ENCODE measurements around the gene SOBP. TPM values are rescaled to one million over a fixed set of nuclear protein-coding genes. Genes with fewer than 3 reads are reported as not detected.

Gene SOBP
- total RNA-seq, 1 donor from 2014 or later, result 11.0 TPM

DNA sequence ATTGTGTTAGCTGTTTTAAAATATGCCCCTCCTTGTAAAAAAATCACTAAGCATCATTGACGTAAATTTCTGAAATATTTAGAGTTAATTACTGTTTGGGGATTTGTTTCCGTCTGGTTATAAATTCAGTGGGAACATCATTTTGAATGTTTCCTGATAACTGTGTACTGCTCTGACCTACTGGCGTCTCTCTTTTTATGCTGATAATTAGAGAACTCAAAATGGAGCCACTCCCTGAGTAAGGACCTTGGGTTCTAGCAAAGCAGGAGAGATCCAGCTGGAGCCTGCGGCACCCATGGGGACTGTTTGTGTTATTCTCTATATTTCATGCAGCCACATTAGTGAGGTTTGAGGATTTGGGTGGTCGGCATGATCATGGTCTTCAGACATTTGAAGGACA, 124.9 kb downstream of the SOBP start:
- no peak for DNase-seq (ENCODE audit: low spot score)

DNA sequence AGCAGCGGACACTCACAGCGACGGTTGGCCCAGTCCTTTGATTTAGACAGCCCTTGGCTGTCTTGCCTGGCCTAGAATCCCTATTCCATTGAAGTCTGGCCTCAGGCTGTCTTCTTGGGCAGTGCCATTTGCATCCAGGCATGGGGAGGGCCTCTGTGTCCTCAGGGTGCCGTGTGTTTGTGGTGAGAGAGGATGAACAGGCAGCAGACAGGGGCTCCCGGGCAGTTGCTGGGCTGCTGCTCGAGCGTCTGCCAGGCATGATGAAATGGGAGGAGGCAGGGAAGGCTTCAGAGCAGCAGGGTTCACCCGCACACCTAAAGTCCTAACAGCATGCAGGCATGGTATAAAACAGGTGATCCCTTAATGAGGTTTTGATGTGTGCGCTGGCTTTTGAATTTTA, 126.9 kb downstream of the SOBP start:
- DNase-seq (ENCODE audit: low spot score), result no peak

DNA sequence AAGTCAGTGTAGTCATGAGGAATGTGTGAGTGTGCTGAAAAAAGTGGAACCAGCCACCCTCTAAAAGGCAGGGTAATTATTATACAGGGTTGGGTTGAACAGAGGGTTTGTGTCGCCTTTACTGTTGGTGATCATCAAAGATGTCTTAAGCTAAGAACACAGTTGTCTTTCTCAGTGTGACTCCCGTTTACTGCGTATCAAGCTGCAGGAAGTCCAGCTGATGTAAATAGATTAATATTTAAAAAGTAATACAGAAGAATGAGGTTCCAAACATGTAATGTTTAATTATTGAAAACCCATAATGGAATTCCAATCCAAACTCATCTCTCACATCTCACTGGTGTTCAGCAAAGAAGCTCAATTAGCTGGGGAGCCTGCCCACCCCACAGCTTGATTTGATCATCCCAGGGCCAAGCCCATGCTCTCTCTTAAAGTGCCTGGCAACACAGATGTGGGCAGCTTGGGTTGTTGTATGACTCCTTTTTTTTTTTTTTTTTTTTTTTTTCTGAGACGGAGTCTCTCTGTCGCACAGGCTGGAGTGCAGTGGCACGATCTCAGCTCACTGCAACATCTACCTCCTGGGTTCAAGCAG, 127.5 kb downstream of the SOBP start:
- DNase-seq (ENCODE audit: low spot score), result no peak

DNA sequence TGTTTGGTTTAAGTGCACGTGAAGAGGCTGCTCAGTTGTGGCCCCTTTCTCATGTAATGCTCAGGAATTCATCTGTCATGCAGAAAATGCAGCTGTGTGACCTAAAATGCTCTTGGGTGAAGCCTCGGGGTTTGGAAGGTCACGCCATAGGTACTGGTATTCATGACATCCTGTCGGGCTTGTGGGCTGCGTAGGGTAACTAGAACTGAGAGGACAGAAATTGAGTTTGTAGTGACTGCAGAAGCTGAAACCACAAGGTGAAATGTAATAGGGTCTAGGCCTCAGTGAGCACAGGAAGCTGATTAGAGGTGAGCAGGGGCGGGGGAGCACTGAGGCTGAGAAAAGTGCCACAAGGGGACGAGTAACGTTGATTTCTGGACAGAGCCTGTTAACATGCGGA, 128.8 kb downstream of the SOBP start:
- no peak for DNase-seq (ENCODE audit: low spot score)

DNA sequence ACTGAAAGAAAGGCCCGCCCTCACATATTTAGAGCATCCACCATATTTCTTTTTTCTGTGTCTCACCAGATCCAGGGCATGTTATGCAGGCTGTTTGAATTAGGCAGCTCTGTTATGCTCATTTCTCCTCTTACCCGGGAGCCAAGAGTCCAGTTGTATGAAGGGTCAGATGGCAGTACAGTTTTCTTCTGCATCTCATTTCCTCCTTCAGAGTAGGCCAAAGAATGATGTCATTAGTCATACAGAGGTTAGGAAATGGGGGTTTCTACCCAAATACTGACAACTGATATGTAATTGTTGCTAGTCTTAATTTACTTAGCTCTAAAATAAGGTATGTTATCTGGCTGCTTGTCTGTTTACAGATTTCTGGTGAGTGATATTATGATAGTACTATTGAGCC, 130.8 kb downstream of the SOBP start:
- DNase-seq (ENCODE audit: low spot score), result no peak

DNA sequence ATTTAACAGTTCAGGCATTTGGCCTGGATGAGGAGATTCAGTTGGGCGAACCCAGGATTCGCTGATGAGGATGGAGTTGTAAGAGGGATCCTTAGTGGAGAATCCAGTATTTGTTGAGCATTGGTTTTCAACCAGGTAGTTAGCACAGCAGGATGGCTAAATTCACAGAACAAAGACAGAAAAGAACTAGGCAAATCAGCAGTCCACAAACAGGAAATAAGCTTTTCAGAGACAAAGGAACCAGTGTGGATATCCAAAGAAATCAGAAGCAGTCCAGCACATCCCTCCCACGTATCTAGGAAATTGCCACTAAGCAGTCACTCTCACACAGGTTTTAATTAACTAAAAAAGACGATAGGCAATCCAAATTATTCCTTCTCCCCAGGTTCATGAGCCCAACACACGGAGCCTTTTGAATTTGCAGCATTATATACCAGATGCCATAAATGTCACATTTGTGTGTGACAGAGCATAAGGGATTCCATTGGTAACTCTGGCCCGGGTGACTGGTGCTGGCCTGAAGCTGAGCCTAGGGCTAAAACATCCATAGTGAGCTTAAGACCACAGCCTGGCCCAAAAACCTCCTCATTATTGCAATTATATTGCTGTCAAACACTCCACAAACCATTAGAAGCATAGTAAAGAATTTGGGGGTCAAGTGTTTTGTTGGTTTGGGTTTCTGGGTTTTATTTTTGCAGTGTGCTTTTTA, 131.5 kb downstream of the SOBP start:
- no peak for DNase-seq (ENCODE audit: low spot score)

DNA sequence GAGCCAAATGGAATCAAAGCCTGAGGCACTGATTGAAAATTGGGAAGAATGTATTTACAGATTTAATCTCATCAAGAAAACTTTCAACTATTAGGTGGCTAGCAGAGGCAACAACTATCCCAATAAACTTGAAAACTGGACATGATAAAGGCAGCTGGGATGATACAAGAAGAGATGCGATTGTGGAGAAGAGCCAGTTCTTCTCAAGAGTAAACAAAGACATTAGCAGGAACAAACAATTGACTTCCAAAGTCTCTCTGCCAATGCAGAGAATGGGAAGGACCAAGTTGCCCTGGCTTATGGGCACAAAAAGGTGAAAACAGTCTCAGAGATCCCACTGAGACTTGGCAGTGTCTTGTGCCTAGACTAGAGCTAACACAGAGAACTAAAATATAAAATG, 132.4 kb downstream of the SOBP start:
- no peak for DNase-seq (ENCODE audit: low spot score)

DNA sequence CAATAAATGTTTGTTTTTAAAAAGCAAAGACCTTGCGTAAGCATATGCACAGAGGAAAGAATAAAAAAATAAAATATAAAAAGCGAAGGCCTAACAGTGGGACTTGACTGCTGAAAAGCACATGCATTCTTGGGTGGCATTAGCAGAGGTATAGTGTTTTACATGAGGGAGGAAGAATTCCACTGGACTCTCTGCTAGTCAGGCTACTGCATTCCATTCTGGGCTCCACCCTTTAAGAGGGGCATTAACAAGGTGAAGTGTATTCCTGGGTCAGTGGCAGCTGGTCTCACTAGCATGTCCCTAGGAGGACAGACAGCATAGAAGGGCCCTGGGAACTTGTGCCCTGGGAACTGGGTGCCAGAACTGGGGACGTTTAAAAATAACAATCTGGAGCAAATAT, 134.1 kb downstream of the SOBP start:
- DNase-seq (ENCODE audit: low spot score), result no peak

DNA sequence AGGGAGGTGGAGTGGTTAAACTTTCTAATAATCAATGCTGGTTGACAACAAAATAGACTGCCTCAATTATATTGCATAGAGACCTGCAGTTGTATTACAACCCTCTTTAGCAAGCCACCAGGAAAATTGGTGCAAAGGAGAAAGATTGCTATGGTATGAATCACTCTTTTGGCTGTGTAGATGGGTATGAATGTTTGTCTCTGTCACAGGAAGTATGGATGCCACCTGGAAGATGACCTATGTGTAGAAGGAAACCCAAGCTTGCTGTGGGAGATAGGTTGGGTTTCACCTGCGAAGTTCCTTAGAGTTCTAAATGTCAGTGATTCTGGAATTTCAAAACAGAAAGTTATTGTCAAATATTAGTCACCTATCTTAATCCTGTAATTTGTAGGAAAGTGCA, 134.6 kb downstream of the SOBP start:
- no peak for DNase-seq (ENCODE audit: low spot score)

DNA sequence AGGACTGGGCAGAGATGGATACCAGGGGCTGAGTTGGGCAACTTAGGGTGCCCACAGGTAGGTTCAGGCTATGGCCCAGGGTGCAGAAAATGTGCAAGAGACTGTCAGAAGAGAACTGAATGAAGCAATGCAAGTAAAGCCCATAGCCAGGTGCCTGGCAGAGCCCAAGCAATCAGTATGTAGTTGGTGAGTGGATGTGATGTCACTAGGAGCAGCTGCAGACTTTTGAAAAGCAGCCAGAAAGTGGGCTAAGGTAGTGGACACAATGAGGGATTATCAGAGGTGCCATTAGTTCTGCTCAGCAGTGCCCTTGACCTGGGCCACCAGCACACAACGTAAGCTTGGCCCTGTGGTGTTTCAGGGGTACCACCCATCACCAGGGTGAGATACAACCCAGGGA, 135.3 kb downstream of the SOBP start:
- no peak for DNase-seq (ENCODE audit: low spot score)

DNA sequence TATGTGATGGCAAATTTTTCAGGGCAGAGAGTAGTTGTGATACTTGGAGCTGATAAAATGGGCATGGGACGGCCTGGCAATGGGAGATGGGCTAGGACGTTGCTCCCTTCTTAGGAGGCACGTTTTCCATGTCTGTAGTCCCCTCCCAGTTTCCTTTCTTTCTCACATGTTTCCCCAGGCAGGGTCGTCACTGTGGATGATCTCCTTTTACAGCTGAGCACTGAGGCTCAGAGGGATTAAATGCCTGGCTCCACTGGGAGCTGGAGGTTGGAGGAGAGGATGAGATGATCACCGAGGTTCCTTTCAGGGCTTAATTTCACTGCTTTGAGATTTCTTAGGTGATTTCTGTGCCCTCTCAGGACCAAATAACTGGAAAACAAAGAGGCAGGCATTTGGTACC, 136.7 kb downstream of the SOBP start:
- DNase-seq (ENCODE audit: low spot score), result no peak

DNA sequence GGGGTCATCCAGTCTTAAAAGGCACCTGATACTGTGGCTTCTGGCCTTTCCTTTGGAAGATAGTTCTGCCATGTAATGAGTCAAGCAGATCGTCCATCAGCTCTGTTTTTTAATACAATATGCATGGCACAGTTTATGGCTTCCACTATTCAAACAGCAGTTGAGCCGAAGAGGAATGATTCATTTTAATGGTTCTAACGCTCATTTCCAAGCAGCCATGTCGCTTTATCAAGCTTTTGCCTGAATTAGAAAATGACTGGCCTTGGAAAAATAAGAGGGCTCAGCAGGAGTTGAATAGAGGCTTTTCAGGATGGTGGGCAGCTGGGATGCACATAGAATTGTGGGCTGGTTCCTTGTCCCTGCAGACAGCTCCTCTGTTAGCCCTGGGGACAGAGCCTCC, 138.1 kb downstream of the SOBP start:
- no peak for DNase-seq (ENCODE audit: low spot score)

DNA sequence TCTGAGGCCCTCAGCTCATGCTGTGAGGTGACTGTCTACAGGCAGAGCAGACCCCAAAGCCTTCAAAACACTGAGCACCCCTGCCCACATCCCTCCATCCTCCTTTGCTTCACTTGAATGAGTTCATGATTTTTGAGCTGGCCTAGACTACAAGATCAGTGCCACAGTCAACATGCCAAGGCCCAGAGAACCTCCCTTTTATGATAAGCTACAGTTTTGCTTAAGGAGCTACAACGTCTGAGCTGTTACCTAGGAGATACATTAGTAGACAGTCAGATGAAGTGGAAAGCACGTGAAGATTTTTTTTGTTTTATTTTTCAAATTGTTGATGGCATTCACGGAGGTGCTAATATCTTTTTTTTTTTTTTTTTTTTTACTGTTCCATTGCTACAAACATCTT, 139.0 kb downstream of the SOBP start:
- no peak for DNase-seq (ENCODE audit: low spot score)

DNA sequence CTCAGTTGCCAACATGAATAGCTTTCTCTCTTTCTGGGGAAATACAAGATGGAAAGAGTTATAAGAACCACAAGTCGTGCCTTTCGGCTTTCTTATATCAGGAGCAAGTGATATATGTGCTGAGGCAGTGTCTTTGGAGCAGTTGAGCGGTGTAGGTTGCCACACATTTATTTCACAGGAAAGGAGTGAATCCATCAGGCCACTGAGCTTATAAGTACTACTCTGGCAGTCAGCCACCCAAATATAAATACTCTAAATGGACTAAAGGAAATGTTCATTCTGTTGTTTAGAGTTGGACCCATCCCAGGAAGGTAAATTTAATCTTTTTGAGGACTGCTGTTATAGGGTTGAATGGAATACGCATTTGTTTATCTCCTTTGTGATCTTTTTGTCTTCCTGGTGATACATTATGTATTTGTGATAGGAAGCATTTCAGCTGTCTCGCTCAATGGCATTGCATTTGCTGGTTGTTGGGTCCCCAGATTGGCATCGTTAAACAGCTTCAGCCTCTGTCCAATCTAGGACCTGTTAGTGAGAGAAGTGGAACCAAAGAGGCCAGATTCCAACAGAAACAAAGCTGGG, 139.7 kb downstream of the SOBP start:
- no peak for DNase-seq (ENCODE audit: low spot score)

DNA sequence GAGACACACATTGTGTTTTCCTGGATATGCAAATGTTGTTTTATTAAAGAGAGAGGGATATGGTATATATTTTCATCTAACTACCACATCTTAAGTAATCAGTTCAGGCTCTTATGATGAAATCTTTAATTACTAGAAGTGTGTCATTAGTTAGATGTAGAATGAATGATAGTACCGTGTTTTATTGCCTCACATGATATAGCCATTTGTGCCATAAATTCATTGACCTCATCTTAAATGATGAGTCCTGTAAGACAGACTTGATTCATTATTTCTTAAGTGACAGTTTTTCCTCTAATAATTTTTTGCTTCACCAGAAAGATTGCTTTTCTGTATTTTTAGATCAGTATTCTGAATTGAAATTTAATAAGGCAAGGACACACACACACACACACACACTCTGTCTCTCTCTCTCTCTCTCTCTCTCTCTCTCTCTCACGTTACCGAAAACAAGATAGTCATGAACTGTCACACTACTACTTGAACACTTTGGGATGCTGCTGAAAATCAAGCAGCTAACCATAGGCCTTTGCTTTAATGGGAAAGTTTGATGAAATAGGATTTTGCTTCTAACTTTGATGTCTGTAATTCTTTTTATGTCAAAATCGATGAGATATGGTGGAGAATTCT, 140.5 kb downstream of the SOBP start:
- DNase-seq (ENCODE audit: low spot score), result no peak

DNA sequence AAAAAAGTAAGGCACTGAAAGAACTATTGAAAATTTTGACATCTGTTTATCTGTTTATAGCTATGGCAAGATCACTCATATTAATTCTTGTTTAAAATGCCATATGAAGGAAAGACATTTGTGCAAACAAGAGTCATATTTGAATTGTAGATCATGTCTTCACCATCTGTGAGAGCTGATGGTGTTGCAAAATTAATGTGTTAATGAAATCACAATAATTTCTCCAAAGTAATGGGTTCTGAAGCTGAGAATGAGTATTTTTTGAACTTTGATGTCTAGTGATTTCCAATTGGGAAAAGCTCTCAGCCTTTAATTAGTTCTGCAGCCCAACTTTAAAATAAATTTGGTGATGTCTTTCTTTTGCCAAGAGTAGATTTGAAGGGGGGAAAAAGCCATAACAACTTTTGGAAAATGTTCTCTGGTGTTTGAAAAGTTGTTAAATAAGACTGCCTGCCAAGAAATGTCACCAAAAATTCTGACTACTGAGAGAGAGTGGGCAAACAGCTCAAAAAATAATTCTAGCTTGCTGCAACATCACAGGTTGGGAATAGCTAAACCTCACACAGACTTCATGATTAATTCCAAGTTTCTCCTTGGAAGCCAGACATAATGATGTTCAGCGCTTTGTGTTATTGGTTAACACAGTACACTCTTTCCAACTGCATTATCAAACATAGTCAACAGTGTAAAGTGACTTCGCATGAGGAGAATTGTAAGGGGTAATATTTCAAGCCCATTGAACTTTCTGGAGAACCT, 142.6 kb downstream of the SOBP start:
- no peak for DNase-seq (ENCODE audit: low spot score)

DNA sequence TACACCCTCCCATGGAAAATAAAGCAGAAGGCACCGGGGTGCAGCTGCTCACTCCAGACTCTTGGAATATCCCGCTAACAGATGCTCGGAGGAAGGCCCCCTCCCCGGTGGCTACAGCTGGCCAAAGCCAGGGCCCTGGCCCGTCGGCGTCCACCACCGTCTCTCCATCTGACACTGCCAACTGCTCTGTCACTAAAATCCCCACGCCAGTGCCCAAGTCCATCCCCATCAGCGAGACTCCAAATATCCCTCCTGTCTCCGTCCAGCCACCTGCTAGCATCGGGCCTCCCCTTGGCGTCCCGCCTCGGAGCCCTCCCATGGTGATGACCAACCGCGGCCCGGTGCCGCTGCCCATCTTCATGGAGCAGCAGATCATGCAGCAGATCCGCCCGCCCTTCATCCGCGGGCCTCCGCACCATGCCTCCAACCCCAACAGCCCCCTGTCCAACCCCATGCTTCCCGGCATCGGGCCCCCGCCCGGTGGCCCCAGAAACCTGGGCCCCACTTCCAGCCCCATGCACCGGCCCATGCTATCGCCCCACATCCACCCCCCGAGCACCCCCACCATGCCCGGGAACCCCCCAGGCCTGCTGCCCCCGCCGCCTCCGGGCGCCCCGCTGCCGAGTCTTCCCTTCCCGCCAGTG, 143.9 kb downstream of the SOBP start:
- no peak for DNase-seq (ENCODE audit: low spot score)

DNA sequence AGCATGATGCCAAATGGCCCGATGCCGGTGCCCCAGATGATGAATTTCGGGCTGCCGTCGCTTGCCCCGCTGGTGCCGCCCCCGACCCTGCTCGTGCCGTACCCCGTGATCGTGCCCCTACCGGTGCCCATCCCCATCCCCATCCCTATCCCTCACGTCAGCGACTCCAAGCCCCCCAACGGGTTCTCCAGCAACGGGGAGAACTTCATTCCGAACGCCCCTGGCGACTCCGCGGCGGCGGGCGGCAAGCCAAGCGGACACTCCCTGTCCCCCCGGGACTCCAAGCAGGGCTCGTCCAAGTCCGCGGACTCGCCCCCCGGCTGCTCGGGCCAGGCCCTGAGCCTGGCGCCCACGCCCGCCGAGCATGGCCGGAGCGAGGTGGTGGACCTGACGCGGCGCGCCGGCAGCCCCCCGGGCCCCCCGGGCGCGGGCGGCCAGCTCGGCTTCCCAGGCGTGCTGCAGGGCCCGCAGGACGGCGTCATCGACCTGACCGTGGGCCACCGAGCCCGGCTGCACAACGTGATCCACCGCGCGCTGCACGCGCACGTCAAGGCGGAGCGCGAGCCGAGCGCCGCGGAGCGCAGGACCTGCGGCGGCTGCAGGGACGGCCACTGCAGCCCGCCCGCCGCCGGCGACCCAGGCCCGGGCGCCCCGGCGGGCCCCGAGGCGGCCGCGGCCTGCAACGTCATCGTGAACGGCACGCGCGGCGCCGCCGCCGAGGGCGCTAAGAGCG, 144.6 kb downstream of the SOBP start:
- DNase-seq (ENCODE audit: low spot score), result no peak

DNA sequence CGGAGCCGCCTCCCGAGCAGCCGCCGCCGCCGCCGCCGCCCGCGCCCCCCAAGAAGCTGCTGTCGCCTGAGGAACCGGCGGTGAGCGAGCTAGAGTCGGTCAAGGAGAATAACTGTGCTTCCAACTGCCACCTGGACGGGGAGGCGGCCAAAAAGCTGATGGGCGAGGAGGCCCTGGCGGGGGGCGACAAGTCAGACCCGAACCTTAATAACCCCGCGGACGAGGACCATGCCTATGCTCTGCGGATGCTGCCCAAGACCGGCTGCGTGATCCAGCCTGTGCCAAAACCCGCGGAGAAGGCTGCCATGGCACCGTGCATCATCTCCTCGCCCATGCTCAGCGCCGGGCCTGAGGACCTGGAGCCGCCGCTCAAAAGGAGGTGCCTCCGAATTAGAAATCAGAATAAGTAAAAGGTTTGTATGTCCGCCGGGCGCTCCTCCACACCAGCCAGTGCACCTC, 145.2 kb downstream of the SOBP start:
- no peak for DNase-seq (ENCODE audit: low spot score)

DNA sequence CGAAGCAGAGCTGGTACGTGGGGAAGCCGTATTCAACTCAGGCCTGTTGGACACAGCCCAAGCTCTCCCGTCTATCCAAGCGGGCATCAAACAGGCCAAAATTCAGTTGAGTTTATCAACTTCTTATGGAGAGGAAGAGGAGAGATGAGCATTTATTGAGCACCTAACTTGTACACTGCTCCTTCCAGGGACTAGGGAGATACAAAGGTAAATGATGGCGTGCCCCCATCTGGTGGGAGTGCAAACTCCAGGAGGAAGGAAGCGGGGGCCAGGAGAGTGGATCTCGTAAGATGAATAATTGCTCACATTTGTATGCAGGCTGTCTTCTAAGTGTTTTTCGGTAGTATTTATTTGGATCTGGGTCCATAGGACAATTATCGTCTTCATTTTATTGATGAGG, 146.6 kb downstream of the SOBP start:
- no peak for DNase-seq (ENCODE audit: low spot score)
